ENCODE results near the gene UBE2G2. TPM values are rescaled to one million over a fixed set of nuclear protein-coding genes. Genes with fewer than 3 reads are reported as not detected.

Gene UBE2G2
- total and polyA plus RNA-seq, 8 donors = 30.6 to 116 (median 66.2) TPM

DNA sequence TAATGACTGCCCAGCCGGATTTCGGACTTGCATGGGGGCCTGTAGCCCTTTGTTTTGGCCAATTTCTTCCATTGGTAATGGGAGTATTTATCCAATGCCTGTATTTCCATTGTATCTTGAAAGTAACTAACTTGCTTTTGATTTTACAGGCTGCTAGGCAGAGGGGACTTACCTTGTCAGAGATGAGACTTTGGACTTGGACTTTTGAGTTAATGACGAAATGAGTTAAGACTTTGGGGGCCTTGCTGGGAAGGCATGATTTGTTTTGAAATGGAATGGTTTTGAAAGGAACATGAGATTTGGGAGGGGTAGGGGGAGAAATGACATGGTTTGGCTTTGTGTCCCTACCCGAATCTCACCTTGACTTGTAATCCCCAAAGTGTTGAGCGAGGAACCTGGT, 9.6 kb downstream of the UBE2G2 start:
- Histone ChIP-seq H3K36me3 (peaks cover 0 to 39% (median 13%) of the 10 kb centered on the region in 4 donors), H3K9me3 (no peaks in the 10 kb centered on the region), H3K27me3 (no peaks in the 10 kb centered on the region), H3K27ac (no peak overlapping the region), H3K4me1 (peaks cover 5 to 32% (median 15%) of the 10 kb centered on the region in 4 donors), H3K4me3 (no peak overlapping the region)
- WGBS, 5 donors = 89 to 99% (median 96%) methylated on average over 5 of the region's 5 CpGs
- no peak for TF ChIP-seq EP300 (IDR thresholded peaks at IDR 0.05)
- no peak for DNase-seq
- intact Hi-C loops (cut with DNase I; ENCODE audit: low total_unique reads) = loop anchor here (10.0 kb wide), 1 partner anchor 277 kb away; no protein-coding TSS in a partner anchor

DNA sequence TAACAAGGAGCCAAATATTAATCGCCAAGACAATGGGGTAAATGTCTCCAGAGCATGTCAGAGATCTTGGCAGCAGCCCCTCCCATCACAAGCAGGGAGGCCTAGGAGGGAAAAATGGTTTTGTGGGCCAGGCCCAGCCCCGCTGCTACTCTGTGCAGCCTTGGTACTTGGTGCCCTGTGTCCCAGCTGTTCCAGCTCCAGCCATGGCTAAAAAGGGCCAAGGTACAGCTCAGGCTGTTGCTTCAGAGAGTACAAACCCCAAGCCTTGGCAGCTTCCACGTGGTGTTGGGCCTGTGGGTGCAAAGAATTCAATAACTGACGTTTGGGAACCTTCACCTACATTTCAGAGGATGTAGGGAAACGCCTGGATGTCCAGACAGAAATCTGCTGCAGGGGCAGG, 10.4 kb downstream of the UBE2G2 start:
- H3K4me1 ChIP-seq = peaks cover 5 to 34% (median 18%) of the 10 kb centered on the region in 4 donors
- DNase-seq = no peak
- H3K36me3 ChIP-seq = peaks cover 0 to 32% (median 12%) of the 10 kb centered on the region in 4 donors
- WGBS, 5 donors = 59 to 82% (median 75%) methylated on average over 5 of the region's 5 CpGs
- TF ChIP-seq POLR2AphosphoS5 (IDR thresholded peaks at IDR 0.05) (no peak), EP300 (IDR thresholded peaks at IDR 0.05) (no peak), POLR2A (IDR thresholded peaks at IDR 0.05) (no peak)
- TF ChIP-seq, protein P1, sequence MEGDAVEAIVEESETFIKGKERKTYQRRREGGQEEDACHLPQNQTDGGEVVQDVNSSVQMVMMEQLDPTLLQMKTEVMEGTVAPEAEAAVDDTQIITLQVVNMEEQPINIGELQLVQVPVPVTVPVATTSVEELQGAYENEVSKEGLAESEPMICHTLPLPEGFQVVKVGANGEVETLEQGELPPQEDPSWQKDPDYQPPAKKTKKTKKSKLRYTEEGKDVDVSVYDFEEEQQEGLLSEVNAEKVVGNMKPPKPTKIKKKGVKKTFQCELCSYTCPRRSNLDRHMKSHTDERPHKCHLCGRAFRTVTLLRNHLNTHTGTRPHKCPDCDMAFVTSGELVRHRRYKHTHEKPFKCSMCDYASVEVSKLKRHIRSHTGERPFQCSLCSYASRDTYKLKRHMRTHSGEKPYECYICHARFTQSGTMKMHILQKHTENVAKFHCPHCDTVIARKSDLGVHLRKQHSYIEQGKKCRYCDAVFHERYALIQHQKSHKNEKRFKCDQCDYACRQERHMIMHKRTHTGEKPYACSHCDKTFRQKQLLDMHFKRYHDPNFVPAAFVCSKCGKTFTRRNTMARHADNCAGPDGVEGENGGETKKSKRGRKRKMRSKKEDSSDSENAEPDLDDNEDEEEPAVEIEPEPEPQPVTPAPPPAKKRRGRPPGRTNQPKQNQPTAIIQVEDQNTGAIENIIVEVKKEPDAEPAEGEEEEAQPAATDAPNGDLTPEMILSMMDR (IDR thresholded peaks at IDR 0.05) = no peak
- H3K4me3 ChIP-seq = no peak overlapping the region
- H3K27me3 ChIP-seq = no peaks in the 10 kb centered on the region
- intact Hi-C loops (cut with DNase I; ENCODE audit: low total_unique reads) = loop anchor here (10.0 kb wide), 1 partner anchor 276 kb away; no protein-coding TSS in a partner anchor
- H3K27ac ChIP-seq = no peak overlapping the region
- no peaks in the 10 kb centered on the region for H3K9me3 ChIP-seq

DNA sequence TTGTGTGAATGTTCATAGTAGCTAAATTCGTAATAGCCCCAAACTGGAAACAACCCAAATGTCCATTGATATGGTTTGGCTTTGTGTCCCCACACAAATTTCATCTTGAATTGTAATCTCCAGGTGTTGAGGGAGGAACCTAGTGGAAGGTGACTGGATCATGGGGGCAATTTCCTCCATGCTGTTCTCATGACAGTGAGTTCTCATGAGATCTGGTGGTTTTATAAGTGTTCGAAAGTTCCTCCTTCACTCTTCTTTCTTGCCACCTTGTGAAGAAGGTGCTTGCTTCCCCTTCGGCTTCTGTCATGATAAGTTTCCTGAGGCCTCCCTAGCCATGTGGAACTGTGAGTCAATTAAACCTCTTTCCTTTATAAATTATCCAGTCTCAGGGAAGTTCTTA, 11.3 kb downstream of the UBE2G2 start:
- intact Hi-C loops (cut with DNase I; ENCODE audit: low total_unique reads) = loop anchor here (10.0 kb wide), 1 partner anchor 276 kb away; no protein-coding TSS in a partner anchor
- WGBS, 5 donors = 88 to 95% (median 90%) methylated on average over 3 of the region's 3 CpGs
- Histone ChIP-seq H3K36me3 (peaks cover 0 to 31% (median 17%) of the 10 kb centered on the region in 4 donors), H3K4me3 (no peak overlapping the region), H3K27me3 (no peaks in the 10 kb centered on the region), H3K4me1 (peaks cover 5 to 43% (median 24%) of the 10 kb centered on the region in 4 donors), H3K27ac (no peak overlapping the region), H3K9me3 (no peaks in the 10 kb centered on the region)
- DNase-seq = no peak
- no peak for TF ChIP-seq POLR2A (IDR thresholded peaks at IDR 0.05)
- TF ChIP-seq POLR2AphosphoS5 (IDR thresholded peaks at IDR 0.05) = no peak
- TF ChIP-seq EP300 (IDR thresholded peaks at IDR 0.05) = no peak
- TF ChIP-seq, protein P1 (IDR thresholded peaks at IDR 0.05) = no peak

DNA sequence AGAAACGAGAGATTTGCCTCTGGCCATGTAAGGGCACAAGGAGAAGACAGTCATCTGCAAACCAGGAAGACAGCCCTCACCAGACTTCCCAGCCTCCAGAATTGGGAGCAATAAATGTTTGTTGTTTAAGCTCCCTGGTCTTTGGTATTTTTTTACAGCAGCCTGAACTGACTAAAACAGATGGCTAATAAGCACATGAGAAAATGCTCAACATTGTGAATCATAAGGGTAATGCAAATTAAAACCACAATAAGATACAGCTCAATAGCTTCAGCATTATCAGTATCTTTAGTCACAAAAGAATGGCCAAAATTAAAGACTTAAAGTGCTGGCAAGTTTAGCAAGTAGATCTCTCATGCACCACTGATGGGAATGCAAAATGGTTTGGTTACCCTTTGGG, 11.7 kb downstream of the UBE2G2 start:
- H3K36me3 ChIP-seq = peaks cover 0 to 28% (median 18%) of the 10 kb centered on the region in 4 donors
- H3K4me1 ChIP-seq = peaks cover 5 to 43% (median 26%) of the 10 kb centered on the region in 4 donors
- intact Hi-C loops (cut with DNase I; ENCODE audit: low total_unique reads) = loop anchor here (10.0 kb wide), 1 partner anchor 275 kb away; no protein-coding TSS in a partner anchor
- no peaks in the 10 kb centered on the region for H3K27me3 ChIP-seq
- DNase-seq = no peak
- WGBS, 5 donors = 85 to 96% (median 88%) methylated on average over 1 of the region's 1 CpG
- no peak overlapping the region for H3K27ac ChIP-seq
- no peaks in the 10 kb centered on the region for H3K9me3 ChIP-seq
- TF ChIP-seq, protein P1 (IDR thresholded peaks at IDR 0.05) = no peak
- TF ChIP-seq POLR2A (IDR thresholded peaks at IDR 0.05) (no peak), POLR2AphosphoS5 (IDR thresholded peaks at IDR 0.05) (no peak), EP300 (IDR thresholded peaks at IDR 0.05) (no peak)
- H3K4me3 ChIP-seq = no peak overlapping the region

All from stomach (tissue), 9 donors.